Neutrophil (primary cell): ENCODE measurements around the gene RNF182.

ENCODE experiments used
- H3K27ac ChIP-seq: fragments of 200-600 bp; sonication (generic); 2 replicates; pipeline ENCODE4 v1.5.1; 2016; ENCODE audit warnings: mild to moderate bottlenecking, moderate library complexity
- H3K27me3 ChIP-seq: fragments of 200-600 bp; sonication (generic); 2 replicates; pipeline ENCODE4 v1.6.0; 2016; ENCODE audit warnings: mild to moderate bottlenecking
- H3K36me3 ChIP-seq: fragments of 200-600 bp; sonication (generic); 2 replicates; pipeline ENCODE4 v1.5.1; 2017
- H3K4me1 ChIP-seq, 2 experiments: fragments of 200-600 bp in 1 of 2; sonication (generic) in 1 of 2; 1 replicate in 1 of 2; 2 replicates in 1 of 2; pipeline versions ENCODE4 v1.5.1 to v1.6.1; 2013 to 2016; ENCODE audit warnings: low read depth in 1 of 2, low read length in 1 of 2, mild to moderate bottlenecking in 1 of 2, moderate library complexity in 1 of 2; ENCODE audit not compliant: control insufficient read depth in 1 of 2, insufficient read depth in 1 of 2
- H3K4me3 ChIP-seq, 2 experiments: fragments of 200-600 bp in 1 of 2; sonication (generic) in 1 of 2; 1 replicate in 1 of 2; 2 replicates in 1 of 2; pipeline ENCODE4 v1.5.1; 2013 to 2016; ENCODE audit warnings: low read depth in 1 of 2, low read length in 1 of 2, mild to moderate bottlenecking in 1 of 2, moderate library complexity in 1 of 2
- H3K9me3 ChIP-seq: fragments of 200-600 bp; sonication (generic); 2 replicates; pipeline ENCODE4 v1.5.1; 2016
- CTCF ChIP-seq: fragments of 200-600 bp; sonication (generic); IDR thresholded peaks from 2 replicates; pipeline ENCODE4 v1.5.1; 2016; ENCODE audit warnings: antibody characterized with exemption

RNF182 gene

GRCh38 chr6:13914351-13914750 lies 10.4 kb upstream of the RNF182 start:
- H3K4me3 ChIP-seq: no peak overlapping the region
- H3K27ac ChIP-seq: no peak overlapping the region
- no peaks in the 10 kb centered on the region for H3K36me3 ChIP-seq
- peaks cover 48% of the 10 kb centered on the region for H3K27me3 ChIP-seq
- TF ChIP-seq CTCF: no peak
- no peaks in the 10 kb centered on the region for H3K4me1 ChIP-seq
- no peaks in the 10 kb centered on the region for H3K9me3 ChIP-seq

DNA sequence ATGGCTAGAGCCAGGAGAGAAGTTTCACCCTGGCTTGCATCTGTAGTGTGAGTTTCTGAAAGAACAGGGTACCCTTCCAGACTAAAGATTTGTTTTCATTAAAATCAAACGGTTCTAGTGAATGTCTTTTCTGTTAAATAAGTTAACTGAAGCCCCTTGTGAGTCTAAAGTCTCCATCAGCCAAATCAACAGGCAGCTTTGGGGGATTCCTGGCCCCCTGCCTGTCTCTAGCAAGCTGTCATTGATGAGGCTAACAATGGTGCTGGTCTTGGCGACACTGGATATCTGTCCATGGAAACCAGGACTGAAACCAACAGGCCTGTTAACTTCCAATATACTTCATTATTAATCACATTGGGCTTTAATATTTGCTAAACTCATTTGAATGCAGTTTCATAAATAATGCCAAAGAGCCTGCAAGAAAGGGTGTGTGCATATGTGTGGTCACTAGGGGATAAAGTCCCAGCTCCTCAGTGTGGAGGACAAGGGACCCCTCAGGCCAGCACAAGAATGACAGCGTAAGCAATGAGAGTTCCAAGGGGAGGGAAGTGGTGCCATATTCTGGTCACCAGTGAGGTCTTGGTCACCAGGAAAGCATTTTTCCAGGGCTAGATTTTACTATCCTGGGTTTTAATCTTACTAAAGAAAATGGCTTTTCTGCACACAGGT lies 9.1 kb upstream of the RNF182 start:
- H3K36me3 ChIP-seq: no peaks in the 10 kb centered on the region
- no peak overlapping the region for H3K27ac ChIP-seq
- H3K9me3 ChIP-seq: no peaks in the 10 kb centered on the region
- no peaks in the 10 kb centered on the region for H3K4me1 ChIP-seq
- peaks cover 61% of the 10 kb centered on the region for H3K27me3 ChIP-seq
- no peak for TF ChIP-seq CTCF
- H3K4me3 ChIP-seq: no peak overlapping the region

- Histone ChIP-seq H3K27ac (no peak overlapping the region), H3K27me3 (peaks cover 68% of the 10 kb centered on the region), H3K4me3 (no peak overlapping the region), H3K36me3 (no peaks in the 10 kb centered on the region), H3K9me3 (no peaks in the 10 kb centered on the region), H3K4me1 (no peaks in the 10 kb centered on the region)
- no peak for TF ChIP-seq CTCF
These were observed 8.4 kb upstream of the RNF182 start for GRCh38 chr6:13916230-13916944.

GRCh38 chr6:13917141-13917540 lies 7.6 kb upstream of the RNF182 start:
- H3K36me3 ChIP-seq: no peaks in the 10 kb centered on the region
- peaks cover 76% of the 10 kb centered on the region for H3K27me3 ChIP-seq
- no peaks in the 10 kb centered on the region for H3K9me3 ChIP-seq
- TF ChIP-seq CTCF: no peak
- no peak overlapping the region for H3K27ac ChIP-seq
- H3K4me3 ChIP-seq: no peak overlapping the region
- H3K4me1 ChIP-seq: no peaks in the 10 kb centered on the region

- TF ChIP-seq CTCF: no peak
- Histone ChIP-seq H3K9me3 (no peaks in the 10 kb centered on the region), H3K27ac (no peak overlapping the region), H3K4me3 (no peak overlapping the region), H3K27me3 (peaks cover 79% of the 10 kb centered on the region), H3K36me3 (no peaks in the 10 kb centered on the region), H3K4me1 (no peaks in the 10 kb centered on the region)
These were observed 6.0 kb upstream of the RNF182 start for GRCh38 chr6:13918686-13919250.
